HG02588 (cell line): Measurements from ENCODE around the gene DAB2IP.

Experiments
- ATAC-seq: cut with Tn5 transposase; IDR thresholded peaks from one replicate; pipeline ENCODE4 v1.9.1; 2021; ENCODE audit warnings: mild to moderate bottlenecking, moderate library complexity; ENCODE audit not compliant: unreplicated experiment

Gene DAB2IP

GRCh38 chr9:121720311-121721057, 69.0 kb downstream of the DAB2IP start:
- no peak for ATAC-seq

- ATAC-seq = no peak
Observed at GRCh38 chr9:121721058-121721350, 69.6 kb downstream of the DAB2IP start.

GRCh38 chr9:121721770-121722169, 70.3 kb downstream of the DAB2IP start:
- no peak for ATAC-seq

GRCh38 chr9:121725008-121725775, 73.8 kb downstream of the DAB2IP start:
- no peak for ATAC-seq

- no peak for ATAC-seq
Observed at GRCh38 chr9:121727295-121728020, 76.0 kb downstream of the DAB2IP start.

- ATAC-seq = no peak
Observed at GRCh38 chr9:121728916-121729315, 77.5 kb downstream of the DAB2IP start.

- ATAC-seq = no peak
Observed at GRCh38 chr9:121729769-121730562, 78.5 kb downstream of the DAB2IP start.

- no peak for ATAC-seq
Observed at GRCh38 chr9:121731090-121731489, 79.7 kb downstream of the DAB2IP start.

- no peak for ATAC-seq
Observed at GRCh38 chr9:121731919-121732318, 80.5 kb downstream of the DAB2IP start.

GRCh38 chr9:121732389-121732788, 81.0 kb downstream of the DAB2IP start:
- no peak for ATAC-seq

GRCh38 chr9:121732886-121733285, 81.5 kb downstream of the DAB2IP start:
- ATAC-seq = no peak

- no peak for ATAC-seq
Observed at GRCh38 chr9:121734465-121734864, 83.0 kb downstream of the DAB2IP start.

GRCh38 chr9:121735065-121735792, 83.8 kb downstream of the DAB2IP start:
- peak; percentile 68 for ATAC-seq

GRCh38 chr9:121735793-121736770, 84.6 kb downstream of the DAB2IP start:
- no peak for ATAC-seq

- ATAC-seq = no peak
Observed at GRCh38 chr9:121736934-121737462, 85.6 kb downstream of the DAB2IP start.

- ATAC-seq = no peak
Observed at GRCh38 chr9:121737481-121737931, 86.1 kb downstream of the DAB2IP start.

- ATAC-seq = no peak
Observed at GRCh38 chr9:121738411-121738810, 87.0 kb downstream of the DAB2IP start.

- no peak for ATAC-seq
Observed at GRCh38 chr9:121738968-121739367, 87.5 kb downstream of the DAB2IP start.

- ATAC-seq = no peak
Observed at GRCh38 chr9:121739971-121740370, 88.5 kb downstream of the DAB2IP start.
